A673 (cell line): ENCODE data around the gene ATF6. TPM values are rescaled to one million over a fixed set of nuclear protein-coding genes. Genes with fewer than 3 reads are reported as not detected.

ENCODE experiments used
- BruUV-seq: library from RNA; stranded (reverse); fragments of 400-500 nt; replicated peaks from 2 replicates; lab custom pipeline; 2021; lab: Mats Ljungman, UMichigan
- CTCF ChIA-PET: fragments of 300-600 bp; sonication (Branson Sonifier 250); formaldehyde crosslinking; loops from one replicate; lab custom pipeline; 2022; ENCODE audit warnings: antibody characterized with exemption; lab: Charles Lee
- POLR2A ChIA-PET: fragments of 300-600 bp; sonication (Branson Sonifier 250); formaldehyde crosslinking; loops from one replicate; lab custom pipeline; 2022; ENCODE audit warnings: antibody characterized with exemption; ENCODE audit not compliant: low non-redundant PET; lab: Charles Lee
- DNase-seq: peaks from one replicate; pipeline ENCODE4 v3.0.0-alpha.2; 2015; ENCODE audit warnings: low spot score
- H3K27ac ChIP-seq: fragments of 200-600 bp; sonication (generic); 2 replicates; pipeline ENCODE4 v1.5.1; 2016; ENCODE audit warnings: mixed run types, low read depth, mild to moderate bottlenecking, mixed read lengths, antibody characterized with exemption, low read length; ENCODE audit not compliant: poor library complexity, severe bottlenecking
- H3K27me3 ChIP-seq: fragments of 200-600 bp; sonication (generic); replicated peaks from 2 replicates; pipeline ENCODE4 v1.6.1; 2017; ENCODE audit warnings: mixed run types, low read depth, mild to moderate bottlenecking, mixed read lengths, antibody characterized with exemption, low read length; ENCODE audit not compliant: insufficient read depth, poor library complexity
- H3K36me3 ChIP-seq: fragments of 200-600 bp; sonication (generic); 2 replicates; pipeline ENCODE4 v1.6.1; 2016; ENCODE audit warnings: mixed run types, mild to moderate bottlenecking, mixed read lengths, antibody characterized with exemption, low read length; ENCODE audit not compliant: insufficient read depth, poor library complexity, severe bottlenecking
- H3K4me1 ChIP-seq: fragments of 200-600 bp; sonication (generic); 2 replicates; pipeline ENCODE4 v1.6.1; 2017; ENCODE audit warnings: mixed run types, mild to moderate bottlenecking, mixed read lengths, antibody characterized with exemption, low read length; ENCODE audit not compliant: insufficient read depth, poor library complexity, severe bottlenecking
- H3K4me3 ChIP-seq: fragments of 200-600 bp; sonication (generic); 2 replicates; pipeline ENCODE4 v1.5.1; 2016; ENCODE audit warnings: low read depth, mixed run types, mild to moderate bottlenecking, mixed read lengths, low read length; ENCODE audit not compliant: poor library complexity, severe bottlenecking
- H3K9me3 ChIP-seq: fragments of 200-600 bp; sonication (generic); 2 replicates; pipeline ENCODE4 v1.6.1; 2016; ENCODE audit warnings: mixed run types, low read depth, mild to moderate bottlenecking, mixed read lengths, antibody characterized with exemption, low read length; ENCODE audit not compliant: poor library complexity, severe bottlenecking
- CTCF ChIP-seq: fragments of 300-800, 200-600 bp; sonication (generic); conservative IDR thresholded peaks from 2 replicates; pipeline ENCODE4 v1.5.1; 2017; ENCODE audit warnings: low read depth, mild to moderate bottlenecking, antibody characterized with exemption, low read length, moderate library complexity, mixed read lengths
- EZH2 ChIP-seq: fragments of 200-600 bp; sonication (generic); IDR thresholded peaks from 2 replicates; pipeline ENCODE4 v1.6.1; 2017; ENCODE audit warnings: borderline replicate concordance, low read depth, mild to moderate bottlenecking, mixed read lengths, antibody characterized with exemption, low read length; ENCODE audit not compliant: poor library complexity, severe bottlenecking
- intact Hi-C: fragments of 100-400 bp; cut with micrococcal nuclease; formaldehyde crosslinking; loops from one replicate; pipeline ENCODE4 v1.10.0; 2022; ENCODE audit not compliant: unreplicated experiment
- total RNA-seq: library from RNA; stranded (reverse); gene quantifications from 2 replicates; pipeline ENCODE4 v1.2.3, GENCODE V29; 2021

The ATF6 gene
- total RNA-seq, 1 experiment from 2014 or later = 21.8 TPM

GRCh38 chr1:161914595-161914994, 148.5 kb downstream of the ATF6 start:
- intact Hi-C loops = no loop called here
- TF ChIP-seq EZH2 (no peak), CTCF (no peak)
- POLR2A ChIA-PET = no interaction called here

GRCh38 chr1:161915051-161915503, 149.0 kb downstream of the ATF6 start:
- Histone ChIP-seq H3K27me3 (no peaks in the 10 kb centered on the region), H3K36me3 (no peaks in the 10 kb centered on the region), H3K4me1 (no peaks in the 10 kb centered on the region), H3K4me3 (no peak overlapping the region), H3K9me3 (no peaks in the 10 kb centered on the region), H3K27ac (no peak overlapping the region)
- intact Hi-C loops = no loop called here
- no peak for TF ChIP-seq CTCF
- TF ChIP-seq EZH2 = no peak
- ChIA-PET CTCF (no interaction called here), POLR2A (no interaction called here)
- no TSS peak for BruUV-seq
- DNase-seq = no peak

More at GRCh38 chr1:161914595-161914994, 148.5 kb downstream of the ATF6 start:
- H3K27me3 ChIP-seq = no peaks in the 10 kb centered on the region
- H3K9me3 ChIP-seq = no peaks in the 10 kb centered on the region
- no peak for DNase-seq
- CTCF ChIA-PET = no interaction called here
- no peak overlapping the region for H3K4me3 ChIP-seq
- no peaks in the 10 kb centered on the region for H3K36me3 ChIP-seq
- BruUV-seq = no TSS peak
- no peaks in the 10 kb centered on the region for H3K4me1 ChIP-seq
- H3K27ac ChIP-seq = no peak overlapping the region

GRCh38 chr1:161915978-161916377, 149.9 kb downstream of the ATF6 start:
- no peaks in the 10 kb centered on the region for H3K9me3 ChIP-seq
- CTCF ChIA-PET = no interaction called here
- TF ChIP-seq CTCF (no peak), EZH2 (no peak)
- no peaks in the 10 kb centered on the region for H3K36me3 ChIP-seq
- H3K4me3 ChIP-seq = no peak overlapping the region
- H3K27me3 ChIP-seq = no peaks in the 10 kb centered on the region
- no peaks in the 10 kb centered on the region for H3K4me1 ChIP-seq
- no peak for DNase-seq
- BruUV-seq = no TSS peak
- H3K27ac ChIP-seq = no peak overlapping the region
- intact Hi-C loops = no loop called here
- POLR2A ChIA-PET = no interaction called here
